ENCODE results near the gene RNF144B. TPM values are rescaled to one million over a fixed set of nuclear protein-coding genes. Genes with fewer than 3 reads are reported as not detected.

The RNF144B gene
- total and polyA plus RNA-seq, 2 experiments from 2014 or later = 4.2 to 9.0 TPM

- Histone ChIP-seq H3K4me2 (no peak overlapping the region), H3K36me3 (ENCODE audit: insufficient read depth) (no peaks in the 10 kb centered on the region), H3K4me1 (ENCODE audit: insufficient read depth) (0 out of 2 replicates have a peak, but pooled peaks cover 6% of the 10 kb centered on the region), H4K20me1 (replicated peaks; ENCODE audit: insufficient read depth) (no peaks in the 10 kb centered on the region), H3K9me2 (ENCODE audit: insufficient read depth) (peaks cover 7% of the 10 kb centered on the region; the same call in 1 of the 2 replicates), H3K27ac (ENCODE audit: low read depth) (no peak overlapping the region), H2AFZ (no peak overlapping the region), H3K4me3 (no peak overlapping the region), H3F3A (replicated peaks; ENCODE audit: low read depth) (no peaks in the 10 kb centered on the region), H3K79me2 (replicated peaks; ENCODE audit: insufficient read depth) (no peaks in the 10 kb centered on the region), H3K27me3 (ENCODE audit: insufficient read depth) (no peaks in the 10 kb centered on the region)
- DNase-seq (ENCODE audit: low spot score) (no peak), ATAC-seq (no peak)
- Mint-ChIP-seq H3K27ac (no peak overlapping the region), H3K36me3 (ENCODE audit: low read depth) (no peaks in the 10 kb centered on the region), H3K4me1 (peaks cover 7% of the 10 kb centered on the region; the same call in 2 of the 3 replicates), H3K9me3 (no peaks in the 10 kb centered on the region), H3K4me3 (no peak overlapping the region), H3K27me3 (ENCODE audit: insufficient read depth, low read depth, poor library complexity) (no peaks in the 10 kb centered on the region)
- no peak for TF ChIP-seq CREB1 (CRISPR knock-in tag; IDR thresholded peaks at IDR 0.05; ENCODE audit: low read depth)
- no peak for TF ChIP-seq ZNF331 (CRISPR knock-in tag; IDR thresholded peaks at IDR 0.05; ENCODE audit: low read depth)
- TF ChIP-seq NANOG (IDR thresholded peaks at IDR 0.05; ENCODE audit: borderline replicate concordance) = no peak
- no peak for TF ChIP-seq EZH2phosphoT487 (IDR thresholded peaks at IDR 0.05; ENCODE audit: unreplicated experiment)
- TF ChIP-seq POLR2AphosphoS5 (IDR thresholded peaks at IDR 0.05; ENCODE audit: low read depth) = no peak
- TF ChIP-seq ZNF114 (CRISPR knock-in tag; IDR thresholded peaks at IDR 0.05) = no peak
- TF ChIP-seq JUNB (IDR thresholded peaks at IDR 0.05; ENCODE audit: unreplicated experiment) = no peak
- TF ChIP-seq, protein P1, sequence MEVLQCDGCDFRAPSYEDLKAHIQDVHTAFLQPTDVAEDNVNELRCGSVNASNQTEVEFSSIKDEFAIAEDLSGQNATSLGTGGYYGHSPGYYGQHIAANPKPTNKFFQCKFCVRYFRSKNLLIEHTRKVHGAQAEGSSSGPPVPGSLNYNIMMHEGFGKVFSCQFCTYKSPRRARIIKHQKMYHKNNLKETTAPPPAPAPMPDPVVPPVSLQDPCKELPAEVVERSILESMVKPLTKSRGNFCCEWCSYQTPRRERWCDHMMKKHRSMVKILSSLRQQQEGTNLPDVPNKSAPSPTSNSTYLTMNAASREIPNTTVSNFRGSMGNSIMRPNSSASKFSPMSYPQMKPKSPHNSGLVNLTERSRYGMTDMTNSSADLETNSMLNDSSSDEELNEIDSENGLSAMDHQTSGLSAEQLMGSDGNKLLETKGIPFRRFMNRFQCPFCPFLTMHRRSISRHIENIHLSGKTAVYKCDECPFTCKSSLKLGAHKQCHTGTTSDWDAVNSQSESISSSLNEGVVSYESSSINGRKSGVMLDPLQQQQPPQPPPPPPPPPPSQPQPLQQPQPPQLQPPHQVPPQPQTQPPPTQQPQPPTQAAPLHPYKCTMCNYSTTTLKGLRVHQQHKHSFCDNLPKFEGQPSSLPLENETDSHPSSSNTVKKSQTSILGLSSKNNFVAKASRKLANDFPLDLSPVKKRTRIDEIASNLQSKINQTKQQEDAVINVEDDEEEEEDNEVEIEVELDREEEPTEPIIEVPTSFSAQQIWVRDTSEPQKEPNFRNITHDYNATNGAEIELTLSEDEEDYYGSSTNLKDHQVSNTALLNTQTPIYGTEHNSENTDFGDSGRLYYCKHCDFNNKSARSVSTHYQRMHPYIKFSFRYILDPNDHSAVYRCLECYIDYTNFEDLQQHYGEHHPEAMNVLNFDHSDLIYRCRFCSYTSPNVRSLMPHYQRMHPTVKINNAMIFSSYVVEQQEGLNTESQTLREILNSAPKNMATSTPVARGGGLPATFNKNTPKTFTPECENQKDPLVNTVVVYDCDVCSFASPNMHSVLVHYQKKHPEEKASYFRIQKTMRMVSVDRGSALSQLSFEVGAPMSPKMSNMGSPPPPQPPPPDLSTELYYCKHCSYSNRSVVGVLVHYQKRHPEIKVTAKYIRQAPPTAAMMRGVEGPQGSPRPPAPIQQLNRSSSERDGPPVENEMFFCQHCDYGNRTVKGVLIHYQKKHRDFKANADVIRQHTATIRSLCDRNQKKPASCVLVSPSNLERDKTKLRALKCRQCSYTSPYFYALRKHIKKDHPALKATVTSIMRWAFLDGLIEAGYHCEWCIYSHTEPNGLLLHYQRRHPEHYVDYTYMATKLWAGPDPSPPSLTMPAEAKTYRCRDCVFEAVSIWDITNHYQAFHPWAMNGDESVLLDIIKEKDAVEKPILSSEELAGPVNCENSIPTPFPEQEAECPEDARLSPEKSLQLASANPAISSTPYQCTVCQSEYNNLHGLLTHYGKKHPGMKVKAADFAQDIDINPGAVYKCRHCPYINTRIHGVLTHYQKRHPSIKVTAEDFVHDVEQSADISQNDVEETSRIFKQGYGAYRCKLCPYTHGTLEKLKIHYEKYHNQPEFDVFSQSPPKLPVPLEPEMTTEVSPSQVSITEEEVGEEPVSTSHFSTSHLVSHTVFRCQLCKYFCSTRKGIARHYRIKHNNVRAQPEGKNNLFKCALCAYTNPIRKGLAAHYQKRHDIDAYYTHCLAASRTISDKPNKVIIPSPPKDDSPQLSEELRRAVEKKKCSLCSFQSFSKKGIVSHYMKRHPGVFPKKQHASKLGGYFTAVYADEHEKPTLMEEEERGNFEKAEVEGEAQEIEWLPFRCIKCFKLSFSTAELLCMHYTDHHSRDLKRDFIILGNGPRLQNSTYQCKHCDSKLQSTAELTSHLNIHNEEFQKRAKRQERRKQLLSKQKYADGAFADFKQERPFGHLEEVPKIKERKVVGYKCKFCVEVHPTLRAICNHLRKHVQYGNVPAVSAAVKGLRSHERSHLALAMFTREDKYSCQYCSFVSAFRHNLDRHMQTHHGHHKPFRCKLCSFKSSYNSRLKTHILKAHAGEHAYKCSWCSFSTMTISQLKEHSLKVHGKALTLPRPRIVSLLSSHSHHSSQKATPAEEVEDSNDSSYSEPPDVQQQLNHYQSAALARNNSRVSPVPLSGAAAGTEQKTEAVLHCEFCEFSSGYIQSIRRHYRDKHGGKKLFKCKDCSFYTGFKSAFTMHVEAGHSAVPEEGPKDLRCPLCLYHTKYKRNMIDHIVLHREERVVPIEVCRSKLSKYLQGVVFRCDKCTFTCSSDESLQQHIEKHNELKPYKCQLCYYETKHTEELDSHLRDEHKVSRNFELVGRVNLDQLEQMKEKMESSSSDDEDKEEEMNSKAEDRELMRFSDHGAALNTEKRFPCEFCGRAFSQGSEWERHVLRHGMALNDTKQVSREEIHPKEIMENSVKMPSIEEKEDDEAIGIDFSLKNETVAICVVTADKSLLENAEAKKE (CRISPR knock-in tag; IDR thresholded peaks at IDR 0.05) = no peak
- no peak for TF ChIP-seq ETS1 (IDR thresholded peaks at IDR 0.05)
- TF ChIP-seq STAT1 (IDR thresholded peaks at IDR 0.05; ENCODE audit: unreplicated experiment) = no peak
- TF ChIP-seq EZH2 (IDR thresholded peaks at IDR 0.05; ENCODE audit: low read depth, unreplicated experiment) = no peak
- no peak for TF ChIP-seq CTCF (conservative IDR thresholded peaks at IDR 0.05; ENCODE audit: low read depth in 2 of 2)
- TF ChIP-seq REST (IDR thresholded peaks at IDR 0.05; ENCODE audit: unreplicated experiment) = no peak
These were observed 85.8 kb downstream of the RNF144B start for GRCh38 chr6:18472941-18473340.
